H9 (cell line): ENCODE measurements around the gene KIF5A. TPM values are rescaled to one million over a fixed set of nuclear protein-coding genes. Genes with fewer than 3 reads are reported as not detected.

Experiments
- DNase-seq: peaks from one replicate; pipeline ENCODE4 v3.0.0-alpha.2; 2017
- H2AFZ ChIP-seq: one replicate; pipeline ENCODE4 v1.6.1; 2013; ENCODE audit warnings: mild to moderate bottlenecking, low read length, control low read depth, moderate library complexity
- H2AK5ac ChIP-seq: 2 replicates; pipeline ENCODE4 v1.6.1; 2013; ENCODE audit warnings: low read length, control low read depth, mixed read lengths; ENCODE audit not compliant: insufficient read length
- H2BK120ac ChIP-seq: one replicate; pipeline ENCODE4 v1.6.1; 2013; ENCODE audit warnings: low read depth, mild to moderate bottlenecking, low read length, control low read depth, inconsistent platforms; ENCODE audit not compliant: poor library complexity, severe bottlenecking
- H2BK12ac ChIP-seq: 2 replicates; pipeline ENCODE4 v1.6.1; 2013; ENCODE audit warnings: low read length, control low read depth, mixed read lengths, low read depth; ENCODE audit not compliant: insufficient read length
- H2BK15ac ChIP-seq: 2 replicates; pipeline ENCODE4 v1.6.1; 2013; ENCODE audit warnings: low read depth, low read length, control low read depth
- H2BK20ac ChIP-seq: one replicate; pipeline ENCODE4 v1.6.1; 2013; ENCODE audit warnings: low read depth, mild to moderate bottlenecking, low read length, control low read depth, inconsistent platforms; ENCODE audit not compliant: poor library complexity, severe bottlenecking
- H2BK5ac ChIP-seq: 2 replicates; pipeline ENCODE4 v1.6.1; 2013; ENCODE audit warnings: low read length, control low read depth, mixed read lengths; ENCODE audit not compliant: insufficient read length
- H3K14ac ChIP-seq: 2 replicates; pipeline ENCODE4 v1.6.1; 2013; ENCODE audit warnings: low read length, control low read depth; ENCODE audit not compliant: insufficient read depth
- H3K18ac ChIP-seq: 2 replicates; pipeline ENCODE4 v1.6.1; 2013; ENCODE audit warnings: low read depth, mild to moderate bottlenecking, mixed read lengths, low read length, control low read depth; ENCODE audit not compliant: insufficient read length
- H3K23ac ChIP-seq: 2 replicates; pipeline ENCODE4 v1.6.1; 2013; ENCODE audit warnings: low read length, control low read depth, mixed read lengths, low read depth; ENCODE audit not compliant: insufficient read length
- H3K23me2 ChIP-seq: 2 replicates; pipeline ENCODE4 v1.6.1; 2013; ENCODE audit warnings: low read depth, mild to moderate bottlenecking, mixed read lengths, low read length, control low read depth; ENCODE audit not compliant: insufficient read length, poor library complexity, severe bottlenecking
- H3K27ac ChIP-seq: 2 replicates; pipeline ENCODE4 v1.5.1; 2013; ENCODE audit warnings: low read length, control low read depth, mixed read lengths, low read depth; ENCODE audit not compliant: insufficient read length
- H3K27me3 ChIP-seq: 2 replicates; pipeline ENCODE4 v1.6.1; 2013; ENCODE audit warnings: low read length, control low read depth, inconsistent platforms; ENCODE audit not compliant: insufficient read depth
- H3K4ac ChIP-seq: 2 replicates; pipeline ENCODE4 v1.6.1; 2013; ENCODE audit warnings: low read depth, mild to moderate bottlenecking, control low read depth, inconsistent platforms, low read length, moderate library complexity
- H3K4me1 ChIP-seq: 2 replicates; pipeline ENCODE4 v1.6.1; 2013; ENCODE audit warnings: low read length, control low read depth, inconsistent platforms; ENCODE audit not compliant: insufficient read depth
- H3K4me2 ChIP-seq: 2 replicates; pipeline ENCODE4 v1.6.1; 2013; ENCODE audit warnings: low read length, control low read depth, mixed read lengths; ENCODE audit not compliant: insufficient read length, insufficient read depth
- H3K56ac ChIP-seq: 2 replicates; pipeline ENCODE4 v1.6.1; 2013; ENCODE audit warnings: low read depth, mild to moderate bottlenecking, mixed read lengths, low read length, control low read depth; ENCODE audit not compliant: insufficient read length
- H3K79me1 ChIP-seq: 2 replicates; pipeline ENCODE4 v1.6.1; 2013; ENCODE audit warnings: low read depth, mild to moderate bottlenecking, moderate library complexity, low read length, control low read depth, inconsistent platforms; ENCODE audit not compliant: insufficient read depth, poor library complexity, severe bottlenecking
- H3K79me2 ChIP-seq: 2 replicates; pipeline ENCODE4 v1.6.1; 2013; ENCODE audit warnings: low read length, control low read depth, inconsistent platforms; ENCODE audit not compliant: insufficient read depth
- H3K9ac ChIP-seq: 2 replicates; pipeline ENCODE4 v1.6.1; 2013; ENCODE audit warnings: low read length, control low read depth, mixed read lengths; ENCODE audit not compliant: insufficient read length; ENCODE audit errors: extremely low read depth
- H3K9me3 ChIP-seq: one replicate; pipeline ENCODE4 v1.6.1; 2013; ENCODE audit warnings: low read depth, low read length, inconsistent platforms; ENCODE audit not compliant: control insufficient read depth
- H3T11ph ChIP-seq: one replicate; pipeline ENCODE4 v1.6.1; 2013; ENCODE audit warnings: mild to moderate bottlenecking, low read length, control low read depth, inconsistent platforms
- H4K20me1 ChIP-seq: one replicate; pipeline ENCODE4 v1.6.1; 2013; ENCODE audit not compliant: control insufficient read depth, insufficient read length, insufficient read depth
- H4K5ac ChIP-seq: 2 replicates; pipeline ENCODE4 v1.6.1; 2013; ENCODE audit warnings: low read depth, mild to moderate bottlenecking, mixed read lengths, low read length, control low read depth; ENCODE audit not compliant: insufficient read length
- H4K8ac ChIP-seq: replicated peaks from 2 replicates; pipeline ENCODE4 v1.6.1; 2013; ENCODE audit warnings: low read length, control low read depth, mixed read lengths, low read depth; ENCODE audit not compliant: insufficient read length
- H4K91ac ChIP-seq: 2 replicates; pipeline ENCODE4 v1.6.1; 2013; ENCODE audit warnings: low read depth, mild to moderate bottlenecking, moderate library complexity, mixed read lengths, low read length, control low read depth; ENCODE audit not compliant: insufficient read length
- H3K27ac Mint-ChIP-seq, 3 experiments: 2 replicates in 2 of 3; 3 replicates in 1 of 3; pipeline ENCODE4 v1.8.0; 2020 to 2021; ENCODE audit warnings: mixed read lengths in 3 of 3, mild to moderate bottlenecking in 1 of 3, moderate library complexity in 1 of 3
- H3K27me3 Mint-ChIP-seq: 2 replicates; pipeline ENCODE4 v1.8.0; 2021; ENCODE audit warnings: low read depth, mild to moderate bottlenecking, moderate library complexity, mixed read lengths
- H3K36me3 Mint-ChIP-seq, 3 experiments: 2 replicates in 2 of 3; 3 replicates in 1 of 3; pipeline ENCODE4 v1.8.0; 2020 to 2021; ENCODE audit warnings: low read depth in 3 of 3, mixed read lengths in 3 of 3; ENCODE audit not compliant: insufficient read depth in 1 of 3
- H3K4me1 Mint-ChIP-seq, 2 experiments: 2 replicates each; pipeline ENCODE4 v1.8.0; 2020; ENCODE audit warnings: mixed read lengths in 2 of 2
- H3K4me3 Mint-ChIP-seq, 2 experiments: 2 replicates in 1 of 2; 3 replicates in 1 of 2; pipeline ENCODE4 v1.8.0; 2020 to 2021; ENCODE audit warnings: mild to moderate bottlenecking in 2 of 2, mixed read lengths in 2 of 2, moderate library complexity in 1 of 2
- H3K9me3 Mint-ChIP-seq, 2 experiments: 2 replicates in 1 of 2; 3 replicates in 1 of 2; pipeline ENCODE4 v1.8.0; 2020; ENCODE audit warnings: mild to moderate bottlenecking in 2 of 2, mixed read lengths in 2 of 2, moderate library complexity in 1 of 2
- CTCF ChIP-seq: fragments of 200-600 bp; sonication (generic); conservative IDR thresholded peaks from 3 replicates; pipeline ENCODE4 v1.8.0; 2021; ENCODE audit warnings: antibody characterized with exemption, mild to moderate bottlenecking
- WGBS: extraction: QIAGEN DNeasy Blood & Tissue Kit; methylation state at CpG from one replicate; pipeline ENCODE4 v1.1.7; 2013; ENCODE audit warnings: missing lambda C conversion rate, low lambda C conversion rate, mixed read lengths; ENCODE audit not compliant: insufficient read length; ENCODE audit errors: extremely low coverage; 5-methylcytosine and 5-hydroxymethylcytosine counted together
- total RNA-seq: library from RNA; stranded (reverse); gene quantifications from 2 replicates; pipeline ENCODE4 v1.2.1, GENCODE V29; 2021

The KIF5A gene
- total RNA-seq, 1 experiment from 2014 or later = 18.5 TPM

GRCh38 chr12:57626921-57627445 lies 77.1 kb downstream of the KIF5A start:
- no peak for DNase-seq
- H2BK12ac ChIP-seq = no peak overlapping the region
- H3K56ac ChIP-seq = no peak overlapping the region
- H3K27me3 ChIP-seq = peaks cover 94% of the 10 kb centered on the region
- Mint-ChIP-seq H3K4me1 (peaks cover 8 to 32% of the 10 kb centered on the region in 2 experiments), H3K9me3 (no peaks in the 10 kb centered on the region), H3K4me3 (peak overlapping the region in 1 of 2 experiments; percentile 46; a peak in 2 of 5 replicates), H3K27ac (peak overlapping the region in 1 of 3 experiments; percentile 68; a peak in 1 of 7 replicates), H3K36me3 (no peaks in the 10 kb centered on the region; a peak in 3 of 7 replicates), H3K27me3 (peaks cover 97% of the 10 kb centered on the region)
- H3K4ac ChIP-seq = no peak overlapping the region
- no peaks in the 10 kb centered on the region; the same call in 1 of the 2 replicates for H3K4me1 ChIP-seq
- no peak overlapping the region for H2AK5ac ChIP-seq
- no peak for TF ChIP-seq CTCF
- H3K9ac ChIP-seq = no peak overlapping the region
- H3K4me2 ChIP-seq = no peak overlapping the region
- WGBS = no CpG with 5 or more reads among the region's 9 CpGs
- H3K27ac ChIP-seq = no peak overlapping the region
- no peak overlapping the region for H2AFZ ChIP-seq
- H3K79me2 ChIP-seq = no peaks in the 10 kb centered on the region
- H3K23ac ChIP-seq = no peak overlapping the region
- H3K9me3 ChIP-seq = no peaks in the 10 kb centered on the region
- no peak overlapping the region for H4K5ac ChIP-seq
- no peak overlapping the region for H4K91ac ChIP-seq
- no peak overlapping the region for H2BK120ac ChIP-seq
- no peak overlapping the region for H4K8ac ChIP-seq
- no peak overlapping the region for H3T11ph ChIP-seq
- no peak overlapping the region for H2BK5ac ChIP-seq
- H2BK20ac ChIP-seq = no peak overlapping the region
- no peak overlapping the region for H3K18ac ChIP-seq
- H3K23me2 ChIP-seq = peaks cover 14% of the 10 kb centered on the region
- H3K14ac ChIP-seq = no peak overlapping the region
- no peak overlapping the region for H2BK15ac ChIP-seq
- no peaks in the 10 kb centered on the region for H3K79me1 ChIP-seq
- H4K20me1 ChIP-seq = peaks cover under 1% of the 10 kb centered on the region
